CD4-positive, alpha-beta T cell treated with Interferon alpha-2 for 1 hour (primary cell): Measurements from ENCODE around the gene FTL.

Source experiments
- DNase-seq, 2 donors: peaks; one replicate each; pipeline ENCODE4 v3.0.0-alpha.2; 2020 to 2022

The FTL gene

GRCh38 chr19:48966541-48967345, 1.6 kb downstream of the FTL start:
- DNase-seq, result no peak

GRCh38 chr19:48967346-48968178, 2.5 kb downstream of the FTL start:
- peak in 1 of 2 donors; percentile 69 for DNase-seq

GRCh38 chr19:48968179-48968661, 3.1 kb downstream of the FTL start:
- no peak for DNase-seq

- DNase-seq, result no peak
These were observed 3.7 kb downstream of the FTL start for GRCh38 chr19:48968813-48969218.

- DNase-seq, result no peak
These were observed 4.4 kb downstream of the FTL start for GRCh38 chr19:48969276-48970138.

- no peak for DNase-seq
These were observed 5.1 kb downstream of the FTL start for GRCh38 chr19:48970139-48970766.

- DNase-seq, result peak; percentile 79 to 84
These were observed 5.8 kb downstream of the FTL start for GRCh38 chr19:48970923-48971395.

- peak; percentile 41 to 62 for DNase-seq
These were observed 11.1 kb downstream of the FTL start for GRCh38 chr19:48975947-48976847.

- DNase-seq, result no peak
These were observed 12.0 kb downstream of the FTL start for GRCh38 chr19:48977061-48977460.

- DNase-seq, result no peak
These were observed 17.2 kb downstream of the FTL start for GRCh38 chr19:48982280-48982679.

- DNase-seq, result no peak
These were observed 20.6 kb downstream of the FTL start for GRCh38 chr19:48985711-48986110.

GRCh38 chr19:48986211-48986610, 21.1 kb downstream of the FTL start:
- DNase-seq, result no peak

- DNase-seq, result no peak
These were observed 22.2 kb downstream of the FTL start for GRCh38 chr19:48987323-48987722.

GRCh38 chr19:48988286-48988685, 23.2 kb downstream of the FTL start:
- DNase-seq, result no peak

- DNase-seq, result no peak
These were observed 23.8 kb downstream of the FTL start for GRCh38 chr19:48988860-48989259.

GRCh38 chr19:48989701-48990291, 24.7 kb downstream of the FTL start:
- no peak for DNase-seq

- DNase-seq, result no peak
These were observed 25.3 kb downstream of the FTL start for GRCh38 chr19:48990400-48990799.

- DNase-seq, result no peak
These were observed 26.0 kb downstream of the FTL start for GRCh38 chr19:48991011-48991609.

GRCh38 chr19:48991873-48992580, 26.9 kb downstream of the FTL start:
- DNase-seq, result no peak
